Urothelium cell line (cell line): ENCODE results near the gene EFNA2.

ENCODE experiments used
- DNase-seq: peaks from one replicate; pipeline ENCODE4 v3.0.0; 2011; ENCODE audit warnings: low spot score, mixed read lengths
- FAIRE-seq: peaks from 2 replicates; lab custom pipeline; 2011; peaks lifted over from hg19 to GRCh38; lab: Jason Lieb, UNC

EFNA2 gene

GRCh38 chr19:1350867-1351266 lies 65.2 kb downstream of the EFNA2 start:
- no peak for DNase-seq
- no peak for FAIRE-seq
